Sigmoid colon (tissue), 4 donors: Measurements from ENCODE around the gene PKHD1.

Experiments used
- EP300 ChIP-seq, 4 donors: sonication (generic); formaldehyde crosslinking; IDR thresholded peaks; one replicate each; pipeline ENCODE4 v1.6.1; 2017; ENCODE audit warnings: antibody characterized with exemption in 4 of 4
- POLR2A ChIP-seq, 2 donors: fragments of 450-650 bp; IDR thresholded peaks; one replicate each; pipeline ENCODE4 v1.6.1; 2016; ENCODE audit warnings: antibody characterized with exemption in 2 of 2, mild to moderate bottlenecking in 2 of 2, moderate library complexity in 2 of 2
- TF ChIP-seq, protein P1 (sequence below), 4 experiments: fragments of 450-650 bp in 3 of 4; fragments of 200-600 bp in 1 of 4; IDR thresholded peaks; one replicate each; pipeline ENCODE4 v1.5.1; 2016 to 2019; ENCODE audit warnings: antibody characterized with exemption in 4 of 4, mild to moderate bottlenecking in 3 of 4, moderate library complexity in 2 of 4

DNA sequence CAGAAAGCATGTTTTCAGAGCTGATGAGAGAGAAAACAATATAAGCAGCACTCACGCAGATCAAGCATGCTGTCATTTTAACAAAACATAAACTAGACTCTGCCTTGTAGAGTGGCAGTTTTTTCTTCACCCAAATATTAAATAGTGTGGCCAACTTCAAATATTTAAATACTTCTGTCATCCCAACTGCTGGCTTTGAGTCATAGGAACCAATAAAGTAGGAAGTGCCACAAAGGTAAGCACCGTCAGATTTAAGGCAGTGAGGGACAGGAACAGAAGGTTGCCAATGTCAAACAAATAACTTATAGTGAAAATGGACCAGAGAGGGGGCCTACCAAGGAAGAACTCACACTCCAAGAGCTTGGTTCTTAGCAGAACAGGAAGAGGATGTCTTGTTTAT, 222.2 kb downstream of the PKHD1 start:
- TF ChIP-seq, protein P1, sequence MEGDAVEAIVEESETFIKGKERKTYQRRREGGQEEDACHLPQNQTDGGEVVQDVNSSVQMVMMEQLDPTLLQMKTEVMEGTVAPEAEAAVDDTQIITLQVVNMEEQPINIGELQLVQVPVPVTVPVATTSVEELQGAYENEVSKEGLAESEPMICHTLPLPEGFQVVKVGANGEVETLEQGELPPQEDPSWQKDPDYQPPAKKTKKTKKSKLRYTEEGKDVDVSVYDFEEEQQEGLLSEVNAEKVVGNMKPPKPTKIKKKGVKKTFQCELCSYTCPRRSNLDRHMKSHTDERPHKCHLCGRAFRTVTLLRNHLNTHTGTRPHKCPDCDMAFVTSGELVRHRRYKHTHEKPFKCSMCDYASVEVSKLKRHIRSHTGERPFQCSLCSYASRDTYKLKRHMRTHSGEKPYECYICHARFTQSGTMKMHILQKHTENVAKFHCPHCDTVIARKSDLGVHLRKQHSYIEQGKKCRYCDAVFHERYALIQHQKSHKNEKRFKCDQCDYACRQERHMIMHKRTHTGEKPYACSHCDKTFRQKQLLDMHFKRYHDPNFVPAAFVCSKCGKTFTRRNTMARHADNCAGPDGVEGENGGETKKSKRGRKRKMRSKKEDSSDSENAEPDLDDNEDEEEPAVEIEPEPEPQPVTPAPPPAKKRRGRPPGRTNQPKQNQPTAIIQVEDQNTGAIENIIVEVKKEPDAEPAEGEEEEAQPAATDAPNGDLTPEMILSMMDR (IDR thresholded peaks at IDR 0.05) = no peak
- TF ChIP-seq EP300 (IDR thresholded peaks at IDR 0.05) (no peak), POLR2A (IDR thresholded peaks at IDR 0.05) (no peak)
